ENCODE measurements around the gene CCSER1. TPM values are rescaled to one million over a fixed set of nuclear protein-coding genes. Genes with fewer than 3 reads are reported as not detected.

Gene CCSER1
- total and polyA plus RNA-seq, 2 donors (not counting 1 experiment from before 2014, with no cell fraction given), result 10.7 to 39.5 TPM

GRCh38 chr4:90082449-90082848 is 44.7 kb upstream of the CCSER1 start:
- no peak overlapping the region for H2AFZ ChIP-seq (ENCODE audit: insufficient read depth, low read depth, low read length, poor library complexity, severe bottlenecking)
- H3K36me3 ChIP-seq (replicated peaks in 1 of 2; ENCODE audit: control extremely low read depth in 1 of 2, control insufficient read depth in 1 of 2, extremely low read depth in 1 of 2, insufficient read depth in 2 of 2, low read length in 1 of 2), result no peaks in the 10 kb centered on the region
- H3K4me1 ChIP-seq (ENCODE audit: control insufficient read depth in 2 of 2, insufficient read depth in 2 of 2, low read length in 2 of 2), result peaks cover 0 to 5% of the 10 kb centered on the region in 2 donors
- no peak overlapping the region for H3K4me3 ChIP-seq (ENCODE audit: control extremely low read depth in 1 of 5, extremely low read depth in 1 of 5, insufficient read depth in 1 of 5, low read depth in 2 of 5, low read length in 4 of 5)
- TF ChIP-seq EZH2 (IDR thresholded peaks at IDR 0.05; ENCODE audit: borderline replicate concordance, insufficient read depth, low read depth, low read length, poor library complexity, severe bottlenecking) (no peak), CTCF (IDR thresholded peaks at IDR 0.05) (no peak)
- DNase-seq (no peak), ATAC-seq (ENCODE audit: low read depth) (no peak)
- no peak overlapping the region for H3K4me3 Mint-ChIP-seq
- no peak overlapping the region for H3K4me2 ChIP-seq (replicated peaks; ENCODE audit: low read depth, low read length, poor library complexity, severe bottlenecking)
- no peaks in the 10 kb centered on the region for H3K9me3 Mint-ChIP-seq (ENCODE audit: insufficient read depth)
- H3K27ac ChIP-seq (ENCODE audit: low read length in 2 of 2), result no peak overlapping the region
- H3K27ac Mint-ChIP-seq, result no peak overlapping the region
- no peaks in the 10 kb centered on the region for H3K27me3 Mint-ChIP-seq
- H3K27me3 ChIP-seq (replicated peaks in 1 of 4; ENCODE audit: control extremely low read depth in 1 of 4, control insufficient read depth in 3 of 4, insufficient read depth in 4 of 4, low read length in 3 of 4), result no peaks in the 10 kb centered on the region
- ChIA-PET POLR2A (no interaction called here), CTCF (no interaction called here)
- no peaks in the 10 kb centered on the region for H3K79me2 ChIP-seq (ENCODE audit: control insufficient read depth, insufficient read depth, low read length)
- no peaks in the 10 kb centered on the region for H3K9me3 ChIP-seq (ENCODE audit: control extremely low read depth in 1 of 3, control insufficient read depth in 2 of 3, insufficient read depth in 1 of 3, low read length in 2 of 3)
- no peak overlapping the region for H3K9ac ChIP-seq (ENCODE audit: low read length)
- no peaks in the 10 kb centered on the region for H4K20me1 ChIP-seq (ENCODE audit: control insufficient read depth, insufficient read depth, low read length, poor library complexity, severe bottlenecking)
- intact Hi-C loops (cut with micrococcal nuclease), result no loop called here
- peaks cover 12% of the 10 kb centered on the region for H3K4me1 Mint-ChIP-seq

- no peak overlapping the region for H3K4me3 Mint-ChIP-seq
- Histone ChIP-seq H3K4me2 (replicated peaks; ENCODE audit: low read depth, low read length, poor library complexity, severe bottlenecking) (no peak overlapping the region), H3K4me3 (ENCODE audit: control extremely low read depth in 1 of 5, extremely low read depth in 1 of 5, insufficient read depth in 1 of 5, low read depth in 2 of 5, low read length in 4 of 5) (no peak overlapping the region), H2AFZ (ENCODE audit: insufficient read depth, low read depth, low read length, poor library complexity, severe bottlenecking) (no peak overlapping the region), H4K20me1 (ENCODE audit: control insufficient read depth, insufficient read depth, low read length, poor library complexity, severe bottlenecking) (no peaks in the 10 kb centered on the region), H3K36me3 (replicated peaks in 1 of 2; ENCODE audit: control extremely low read depth in 1 of 2, control insufficient read depth in 1 of 2, extremely low read depth in 1 of 2, insufficient read depth in 2 of 2, low read length in 1 of 2) (no peaks in the 10 kb centered on the region), H3K9me3 (ENCODE audit: control extremely low read depth in 1 of 3, control insufficient read depth in 2 of 3, insufficient read depth in 1 of 3, low read length in 2 of 3) (no peaks in the 10 kb centered on the region), H3K27ac (ENCODE audit: low read length in 2 of 2) (no peak overlapping the region), H3K4me1 (ENCODE audit: control insufficient read depth in 2 of 2, insufficient read depth in 2 of 2, low read length in 2 of 2) (peaks cover 0 to 5% of the 10 kb centered on the region in 2 donors), H3K27me3 (replicated peaks in 1 of 4; ENCODE audit: control extremely low read depth in 1 of 4, control insufficient read depth in 3 of 4, insufficient read depth in 4 of 4, low read length in 3 of 4) (no peaks in the 10 kb centered on the region), H3K79me2 (ENCODE audit: control insufficient read depth, insufficient read depth, low read length) (no peaks in the 10 kb centered on the region), H3K9ac (ENCODE audit: low read length) (no peak overlapping the region)
- no peaks in the 10 kb centered on the region for H3K27me3 Mint-ChIP-seq
- CTCF ChIA-PET, result no interaction called here
- H3K27ac Mint-ChIP-seq, result no peak overlapping the region
- peaks cover 12% of the 10 kb centered on the region for H3K4me1 Mint-ChIP-seq
- ATAC-seq (ENCODE audit: low read depth) (no peak), DNase-seq (peak; percentile 8)
- 93% methylated on average over 3 of the region's 3 CpGs for WGBS (ENCODE audit: insufficient coverage)
- TF ChIP-seq CTCF (IDR thresholded peaks at IDR 0.05) (no peak), EZH2 (IDR thresholded peaks at IDR 0.05; ENCODE audit: borderline replicate concordance, insufficient read depth, low read depth, low read length, poor library complexity, severe bottlenecking) (no peak)
- H3K9me3 Mint-ChIP-seq (ENCODE audit: insufficient read depth), result no peaks in the 10 kb centered on the region
- intact Hi-C loops (cut with micrococcal nuclease), result no loop called here
- POLR2A ChIA-PET, result no interaction called here
Measured at GRCh38 chr4:90084277-90084966, 42.8 kb upstream of the CCSER1 start.

Data from B cell (primary cell).